IMR-90 (cell line): ENCODE data around the gene COX14. TPM values are rescaled to one million over a fixed set of nuclear protein-coding genes. Genes with fewer than 3 reads are reported as not detected.

Experiments
- ATAC-seq: fragments of 200-7000 bp; cut with Tn5 transposase; 2 replicates; pipeline ENCODE4 v1.9.1; 2020; ENCODE audit warnings: low read depth, mild to moderate bottlenecking, moderate library complexity
- BruUV-seq: library from RNA; stranded (reverse); fragments of 400-500 nt; replicated peaks from 2 replicates; lab custom pipeline; 2021; lab: Mats Ljungman, UMichigan
- CTCF ChIA-PET: fragments of 300-600 bp; formaldehyde crosslinking; extraction: SDS; loops from one replicate; lab custom pipeline; 2021; ENCODE audit warnings: antibody characterized with exemption; lab: Yijun Ruan, JAX
- POLR2A ChIA-PET: fragments of 300-600 bp; sonication (Branson Sonifier 250); formaldehyde crosslinking; loops from one replicate; lab custom pipeline; 2022; ENCODE audit warnings: antibody characterized with exemption; ENCODE audit not compliant: unreplicated experiment; lab: Charles Lee
- DNase-seq: peaks from one replicate; pipeline ENCODE4 v3.0.0; 2013
- H2AFZ ChIP-seq: replicated peaks from 2 replicates; pipeline ENCODE3; 2013; ENCODE audit warnings: low read length, mild to moderate bottlenecking; ENCODE audit not compliant: poor library complexity
- H2AK5ac ChIP-seq: 2 replicates; pipeline ENCODE4 v1.6.1; 2013; ENCODE audit warnings: low read depth, low read length, inconsistent platforms
- H2AK9ac ChIP-seq: replicated peaks from 2 replicates; pipeline ENCODE3; 2013; ENCODE audit warnings: mild to moderate bottlenecking, low read depth, low read length, moderate library complexity; ENCODE audit not compliant: poor library complexity
- H2BK120ac ChIP-seq: 2 replicates; pipeline ENCODE4 v1.6.1; 2013; ENCODE audit warnings: low read depth, low read length, inconsistent platforms
- H2BK15ac ChIP-seq: 3 replicates; pipeline ENCODE4 v1.6.1; 2013; ENCODE audit warnings: low read depth, low read length, inconsistent platforms
- H2BK20ac ChIP-seq: 2 replicates; pipeline ENCODE4 v1.6.1; 2013; ENCODE audit warnings: low read depth, mild to moderate bottlenecking, inconsistent platforms, low read length, moderate library complexity
- H2BK5ac ChIP-seq: 2 replicates; pipeline ENCODE4 v1.6.1; 2013; ENCODE audit warnings: mild to moderate bottlenecking, low read depth, low read length, inconsistent platforms; ENCODE audit not compliant: poor library complexity, severe bottlenecking
- H3K14ac ChIP-seq: replicated peaks from 2 replicates; pipeline ENCODE4 v1.6.1; 2013; ENCODE audit warnings: low read depth, low read length, inconsistent platforms
- H3K18ac ChIP-seq: 2 replicates; pipeline ENCODE4 v1.6.1; 2013; ENCODE audit warnings: low read depth, low read length, control low read depth
- H3K23ac ChIP-seq: 2 replicates; pipeline ENCODE4 v1.6.1; 2013; ENCODE audit warnings: low read depth, low read length, inconsistent platforms
- H3K27ac ChIP-seq: 2 replicates; pipeline ENCODE4 v1.5.1; 2013; ENCODE audit warnings: mild to moderate bottlenecking, control low read depth, low read length; ENCODE audit not compliant: insufficient read depth
- H3K27me3 ChIP-seq: 2 replicates; pipeline ENCODE4 v1.6.1; 2013; ENCODE audit warnings: low read length; ENCODE audit not compliant: control insufficient read depth, insufficient read depth
- H3K36me3 ChIP-seq: 2 replicates; pipeline ENCODE4 v1.6.1; 2013; ENCODE audit warnings: low read length, mixed read lengths; ENCODE audit not compliant: control insufficient read depth, insufficient read depth
- H3K4ac ChIP-seq: 2 replicates; pipeline ENCODE4 v1.6.1; 2013; ENCODE audit warnings: low read depth, low read length, inconsistent platforms
- H3K4me1 ChIP-seq: 2 replicates; pipeline ENCODE4 v1.6.1; 2013; ENCODE audit warnings: low read length, mixed read lengths; ENCODE audit not compliant: control insufficient read depth, insufficient read depth
- H3K4me2 ChIP-seq: 2 replicates; pipeline ENCODE4 v1.6.1; 2013; ENCODE audit warnings: low read depth, mild to moderate bottlenecking, control low read depth, low read length, moderate library complexity
- H3K4me3 ChIP-seq: 2 replicates; pipeline ENCODE4 v1.5.1; 2013; ENCODE audit warnings: low read depth, mild to moderate bottlenecking, control low read depth, low read length, moderate library complexity; ENCODE audit not compliant: insufficient read depth
- H3K56ac ChIP-seq: 2 replicates; pipeline ENCODE4 v1.6.1; 2013; ENCODE audit warnings: low read length, inconsistent platforms; ENCODE audit not compliant: insufficient read depth; ENCODE audit errors: extremely low read depth
- H3K79me1 ChIP-seq, 2 experiments: 2 replicates each; pipeline ENCODE4 v1.6.1; 2013; ENCODE audit warnings: low read length in 2 of 2, inconsistent platforms in 1 of 2, low read depth in 1 of 2
- H3K9ac ChIP-seq: 2 replicates; pipeline ENCODE4 v1.6.1; 2013; ENCODE audit warnings: low read depth, low read length, control low read depth
- H3K9me1 ChIP-seq: 2 replicates; pipeline ENCODE4 v1.6.1; 2013; ENCODE audit warnings: low read length, inconsistent platforms; ENCODE audit not compliant: insufficient read depth
- H3K9me3 ChIP-seq: 2 replicates; pipeline ENCODE4 v1.6.1; 2013; ENCODE audit warnings: low read length; ENCODE audit not compliant: control insufficient read depth, insufficient read depth
- H4K20me1 ChIP-seq: 2 replicates; pipeline ENCODE4 v1.6.1; 2013; ENCODE audit warnings: low read length, inconsistent platforms; ENCODE audit not compliant: insufficient read depth
- H4K5ac ChIP-seq: 2 replicates; pipeline ENCODE4 v1.6.1; 2013; ENCODE audit warnings: mild to moderate bottlenecking, low read depth, low read length, control low read depth
- H4K8ac ChIP-seq, 2 experiments: 2 replicates each; pipeline ENCODE4 v1.6.1; 2013; ENCODE audit warnings: low read depth in 2 of 2, low read length in 2 of 2, control low read depth in 1 of 2, inconsistent platforms in 1 of 2
- H4K91ac ChIP-seq: 2 replicates; pipeline ENCODE4 v1.6.1; 2013; ENCODE audit warnings: low read depth, low read length, inconsistent platforms; ENCODE audit not compliant: insufficient read depth
- BHLHE40 ChIP-seq: fragments of 150-350 bp; IDR thresholded peaks from 2 replicates; pipeline ENCODE4 v1.6.1; 2016; ENCODE audit warnings: mild to moderate bottlenecking, low read depth, low read length
- CEBPB ChIP-seq: IDR thresholded peaks from 2 replicates; pipeline ENCODE4 v1.6.1; 2012; ENCODE audit warnings: low read depth, low read length, improper control_type of control experiment
- CHD1 ChIP-seq: IDR thresholded peaks from 2 replicates; pipeline ENCODE4 v1.6.1; 2012; ENCODE audit warnings: low read depth, low read length, improper control_type of control experiment
- CTCF ChIP-seq: conservative IDR thresholded peaks from 2 replicates; pipeline ENCODE4 v1.5.1; 2012; ENCODE audit warnings: mild to moderate bottlenecking, low read depth, low read length, improper control_type of control experiment
- ELK1 ChIP-seq: fragments of 150-350 bp; IDR thresholded peaks from 2 replicates; pipeline ENCODE4 v1.6.1; 2016; ENCODE audit warnings: low read depth, mild to moderate bottlenecking, low read length, moderate library complexity, borderline replicate concordance
- FOS ChIP-seq: fragments of 150-350 bp; IDR thresholded peaks from 2 replicates; pipeline ENCODE4 v1.6.1; 2016; ENCODE audit warnings: low read depth, low read length
- MAFK ChIP-seq: IDR thresholded peaks from 2 replicates; pipeline ENCODE4 v1.6.1; 2012; ENCODE audit warnings: low read depth, low read length, improper control_type of control experiment
- MAZ ChIP-seq: IDR thresholded peaks from 2 replicates; pipeline ENCODE4 v1.6.1; 2012; ENCODE audit warnings: low read depth, mild to moderate bottlenecking, low read length, improper control_type of control experiment, moderate library complexity, borderline replicate concordance
- MXI1 ChIP-seq: IDR thresholded peaks from 2 replicates; pipeline ENCODE4 v1.6.1; 2012; ENCODE audit warnings: low read depth, mild to moderate bottlenecking, low read length, moderate library complexity, borderline replicate concordance
- NFE2L2 ChIP-seq: fragments of 150-350 bp; IDR thresholded peaks from 2 replicates; pipeline ENCODE4 v1.6.1; 2016; ENCODE audit warnings: low read depth, mild to moderate bottlenecking, low read length
- POLR2A ChIP-seq: IDR thresholded peaks from 2 replicates; pipeline ENCODE4 v1.6.1; 2012; ENCODE audit warnings: mild to moderate bottlenecking, low read depth, low read length
- RAD21 ChIP-seq: IDR thresholded peaks from 2 replicates; pipeline ENCODE4 v1.6.1; 2012; ENCODE audit warnings: low read length, improper control_type of control experiment
- RCOR1 ChIP-seq: IDR thresholded peaks from 2 replicates; pipeline ENCODE4 v1.6.1; 2012; ENCODE audit warnings: mild to moderate bottlenecking, low read length, improper control_type of control experiment; ENCODE audit not compliant: insufficient replicate concordance
- RFX5 ChIP-seq: IDR thresholded peaks from 2 replicates; pipeline ENCODE4 v1.8.0; 2012; ENCODE audit warnings: low read depth, mild to moderate bottlenecking, low read length, moderate library complexity
- SMC3 ChIP-seq: fragments of 150-350 bp; IDR thresholded peaks from 2 replicates; pipeline ENCODE4 v1.6.1; 2016; ENCODE audit warnings: low read depth, mild to moderate bottlenecking, antibody characterized with exemption, low read length, moderate library complexity
- USF2 ChIP-seq: fragments of 150-350 bp; IDR thresholded peaks from 2 replicates; pipeline ENCODE4 v1.6.1; 2017; ENCODE audit warnings: mild to moderate bottlenecking, antibody characterized with exemption, low read length, low read depth
- WGBS, 2 experiments: methylation state at CpG; one replicate each; pipeline versions ENCODE4 v1.1.5 to v1.1.7; 2013; ENCODE audit warnings: missing lambda C conversion rate in 2 of 2; ENCODE audit not compliant: insufficient read length in 1 of 2; ENCODE audit errors: extremely low coverage in 2 of 2; 5-methylcytosine and 5-hydroxymethylcytosine counted together
- dilution Hi-C: fragments of 300-500 bp; cut with HindIII; formaldehyde crosslinking; loops from one replicate; pipeline ENCODE4 v1.14.3; 2018; ENCODE audit warnings: low sequenced_read_pairs; ENCODE audit not compliant: unreplicated experiment
- in situ Hi-C: fragments of 300-500 bp; cut with MboI; formaldehyde crosslinking; loops from 3 replicates; pipeline ENCODE4 v1.14.3; 2019; ENCODE audit warnings: low sequenced_read_pairs, inconsistent platforms, mixed read lengths
- intact Hi-C: fragments of 100-400 bp; cut with micrococcal nuclease; formaldehyde crosslinking; loops from 2 replicates; pipeline ENCODE4 v1.10.0; 2022
- polyA plus RNA-seq, 3 experiments: library from polyadenylated mRNA; depleted of rRNA; stranded (reverse); fragments of >200 nt; gene quantifications; 2 replicates each; pipeline ENCODE4 v1.2.3, GENCODE V29; 2012; ENCODE audit warnings: low replicate concordance in 1 of 3
- total RNA-seq: library from RNA; depleted of rRNA; stranded (reverse); fragments of >200 nt; gene quantifications from 2 replicates; pipeline ENCODE4 v1.2.3, GENCODE V29; 2012

Gene COX14
- total and polyA plus RNA-seq, 2 of the 4 experiments (the other 2 are of a cell fraction): 30.8 to 81.8 TPM

- DNase-seq (no peak), ATAC-seq (no peak)
- no peak overlapping the region for H2AK5ac ChIP-seq
- no peaks in the 10 kb centered on the region for H3K9me1 ChIP-seq
- H2AFZ ChIP-seq: no peak overlapping the region
- H4K91ac ChIP-seq: no peak overlapping the region
- no CpG with 5 or more reads among the region's 3 CpGs for WGBS, 2 experiments
- no peak overlapping the region for H2BK15ac ChIP-seq
- dilution Hi-C loops: no loop called here
- H3K4ac ChIP-seq: no peak overlapping the region
- H3K14ac ChIP-seq: no peak overlapping the region
- no peak overlapping the region for H4K8ac ChIP-seq
- H2BK20ac ChIP-seq: no peak overlapping the region
- POLR2A ChIA-PET: no interaction called here
- in situ Hi-C loops: no loop called here
- H2BK5ac ChIP-seq: no peak overlapping the region
- CTCF ChIA-PET: interaction anchor here (1.0 kb wide), 1 partner anchor 15 kb away, joined by 3 read pairs; the partner anchor contains the start of gene SMARCD1
- no peak overlapping the region for H2BK120ac ChIP-seq
- H3K4me2 ChIP-seq: no peak overlapping the region
- BruUV-seq: no TSS peak
- TF ChIP-seq USF2 (no peak), NFE2L2 (no peak), CTCF (no peak), MAZ (no peak), RFX5 (no peak), RAD21 (no peak), CHD1 (no peak), CEBPB (no peak), POLR2A (no peak), ELK1 (no peak), SMC3 (no peak), RCOR1 (no peak), FOS (no peak), MAFK (no peak), MXI1 (no peak), BHLHE40 (no peak)
- H3K27me3 ChIP-seq: peaks cover 4% of the 10 kb centered on the region; the same call in 1 of the 2 replicates
- 0 out of 2 replicates have a peak, but pooled peaks cover 5% of the 10 kb centered on the region for H4K20me1 ChIP-seq
- H3K4me1 ChIP-seq: no peaks in the 10 kb centered on the region
- peaks cover 4 to 28% of the 10 kb centered on the region in 2 experiments; a peak in 3 of 4 replicates for H3K79me1 ChIP-seq
- no peak overlapping the region for H3K56ac ChIP-seq
- H3K18ac ChIP-seq: no peak overlapping the region
- H2AK9ac ChIP-seq: no peak overlapping the region
- no peak overlapping the region for H3K27ac ChIP-seq
- H3K36me3 ChIP-seq: peaks cover 45% of the 10 kb centered on the region
- H4K5ac ChIP-seq: no peak overlapping the region
- no peak overlapping the region for H3K9ac ChIP-seq
- intact Hi-C loops: no loop called here
- no peak overlapping the region for H3K4me3 ChIP-seq
- no peak overlapping the region for H3K23ac ChIP-seq
- H3K9me3 ChIP-seq: no peaks in the 10 kb centered on the region
Observed at GRCh38 chr12:50100561-50100960, 11.5 kb upstream of the COX14 start.
